ENCODE measurements around the gene OR7C1.
"Not testable (repeated sequence)": the region's sequence is repeated elsewhere in the genome, so short reads cannot be mapped to it uniquely, and the experiment has no call there.

The OR7C1 gene

GRCh38 chr19:14785102-14785793, 49.7 kb downstream of the OR7C1 start:
- not testable (repeated sequence) for DNase-seq (ENCODE audit: low read depth, low spot score)

GRCh38 chr19:14784730-14785101, 50.3 kb downstream of the OR7C1 start:
- not testable (repeated sequence) for DNase-seq (ENCODE audit: low read depth, low spot score)

- DNase-seq (ENCODE audit: low read depth, low spot score), result not testable (repeated sequence)
These were observed 51.5 kb downstream of the OR7C1 start for GRCh38 chr19:14783410-14783998.

- no peak for DNase-seq (ENCODE audit: low read depth, low spot score)
These were observed 52.2 kb downstream of the OR7C1 start for GRCh38 chr19:14782626-14783409.

GRCh38 chr19:14781713-14782536, 53.1 kb downstream of the OR7C1 start:
- DNase-seq (ENCODE audit: low read depth, low spot score), result not testable (repeated sequence)

- DNase-seq (ENCODE audit: low read depth, low spot score), result not testable (repeated sequence)
These were observed 54.3 kb downstream of the OR7C1 start for GRCh38 chr19:14780622-14781225.

- DNase-seq (ENCODE audit: low read depth, low spot score), result no peak
These were observed 55.8 kb downstream of the OR7C1 start for GRCh38 chr19:14779151-14779550.

GRCh38 chr19:14778110-14778845, 56.7 kb downstream of the OR7C1 start, which contains the start of gene ADGRE2:
TSS of gene ADGRE2 (minus strand) at chr19:14778560. CDS start at chr19:14776756, 1,804 bp downstream.
- DNase-seq (ENCODE audit: low read depth, low spot score), result not testable (repeated sequence)

GRCh38 chr19:14777645-14778044, 57.3 kb downstream of the OR7C1 start:
- not testable (repeated sequence) for DNase-seq (ENCODE audit: low read depth, low spot score)

- DNase-seq (ENCODE audit: low read depth, low spot score), result no peak
These were observed 59.0 kb downstream of the OR7C1 start for GRCh38 chr19:14775869-14776586.

GRCh38 chr19:14775326-14775725, 59.7 kb downstream of the OR7C1 start:
- DNase-seq (ENCODE audit: low read depth, low spot score), result not testable (repeated sequence)

- no peak for DNase-seq (ENCODE audit: low read depth, low spot score)
These were observed 60.6 kb downstream of the OR7C1 start for GRCh38 chr19:14774373-14774772.

GRCh38 chr19:14773722-14774121, 61.3 kb downstream of the OR7C1 start:
- not testable (repeated sequence) for DNase-seq (ENCODE audit: low read depth, low spot score)

GRCh38 chr19:14772995-14773394, 62.0 kb downstream of the OR7C1 start:
- DNase-seq (ENCODE audit: low read depth, low spot score), result no peak

GRCh38 chr19:14772467-14772866, 62.5 kb downstream of the OR7C1 start:
- no peak for DNase-seq (ENCODE audit: low read depth, low spot score)

- DNase-seq (ENCODE audit: low read depth, low spot score), result no peak
These were observed 63.8 kb downstream of the OR7C1 start for GRCh38 chr19:14770944-14771839.

GRCh38 chr19:14770136-14770535, 64.8 kb downstream of the OR7C1 start:
- no peak for DNase-seq (ENCODE audit: low read depth, low spot score)

- DNase-seq (ENCODE audit: low read depth, low spot score), result no peak
These were observed 65.8 kb downstream of the OR7C1 start for GRCh38 chr19:14769201-14769600.

GRCh38 chr19:14768001-14768400, 67.0 kb downstream of the OR7C1 start:
- DNase-seq (ENCODE audit: low read depth, low spot score), result no peak

Data from iPS DF 19.7 (cell line).